K562 (cell line): ENCODE data around the gene PEPD.

Experiments
- DDX20 ChIP-seq: fragments of 450-650 bp; IDR thresholded peaks from 2 replicates; pipeline ENCODE4 v1.6.1; 2016; ENCODE audit warnings: missing genetic modification characterization, low read depth, mild to moderate bottlenecking, missing compliant biosample characterization, moderate library complexity
- E2F5 ChIP-seq: sonication (generic); formaldehyde crosslinking; IDR thresholded peaks from 2 replicates; pipeline ENCODE4 v1.8.0; 2022; ENCODE audit warnings: mild to moderate bottlenecking, missing genetic modification reagents
- GABPA ChIP-seq: fragments of 200-800 bp; sonication (Bioruptor generic); conservative IDR thresholded peaks from 2 replicates; pipeline ENCODE4 v1.6.1; 2016; ENCODE audit warnings: low read depth, missing genetic modification characterization, missing compliant biosample characterization
- NCOR1 ChIP-seq: fragments of 450-650 bp; IDR thresholded peaks from 2 replicates; pipeline ENCODE4 v1.6.1; 2016; ENCODE audit warnings: mild to moderate bottlenecking, moderate library complexity
- ZNF282 ChIP-seq: sonication (generic); formaldehyde crosslinking; IDR thresholded peaks from 2 replicates; pipeline ENCODE4 v1.8.1; 2023; ENCODE audit warnings: missing genetic modification reagents
- TF ChIP-seq, protein P1 (sequence below): fragments of 150-350 bp; conservative IDR thresholded peaks from 2 replicates; pipeline ENCODE4 v1.6.1; 2014; ENCODE audit warnings: low read length
- TF ChIP-seq, protein P2 (sequence below): fragments of 450-650 bp; IDR thresholded peaks from 2 replicates; pipeline ENCODE4 v1.6.1; 2016; ENCODE audit warnings: borderline replicate concordance

GRCh38 chr19:33390101-33390907, 131.3 kb downstream of the PEPD start:
- TF ChIP-seq NCOR1 (no peak), DDX20 (tag) (no peak), GABPA (tag) (no peak), ZNF282 (CRISPR knock-in tag) (no peak), E2F5 (no peak)
- TF ChIP-seq, protein P1, sequence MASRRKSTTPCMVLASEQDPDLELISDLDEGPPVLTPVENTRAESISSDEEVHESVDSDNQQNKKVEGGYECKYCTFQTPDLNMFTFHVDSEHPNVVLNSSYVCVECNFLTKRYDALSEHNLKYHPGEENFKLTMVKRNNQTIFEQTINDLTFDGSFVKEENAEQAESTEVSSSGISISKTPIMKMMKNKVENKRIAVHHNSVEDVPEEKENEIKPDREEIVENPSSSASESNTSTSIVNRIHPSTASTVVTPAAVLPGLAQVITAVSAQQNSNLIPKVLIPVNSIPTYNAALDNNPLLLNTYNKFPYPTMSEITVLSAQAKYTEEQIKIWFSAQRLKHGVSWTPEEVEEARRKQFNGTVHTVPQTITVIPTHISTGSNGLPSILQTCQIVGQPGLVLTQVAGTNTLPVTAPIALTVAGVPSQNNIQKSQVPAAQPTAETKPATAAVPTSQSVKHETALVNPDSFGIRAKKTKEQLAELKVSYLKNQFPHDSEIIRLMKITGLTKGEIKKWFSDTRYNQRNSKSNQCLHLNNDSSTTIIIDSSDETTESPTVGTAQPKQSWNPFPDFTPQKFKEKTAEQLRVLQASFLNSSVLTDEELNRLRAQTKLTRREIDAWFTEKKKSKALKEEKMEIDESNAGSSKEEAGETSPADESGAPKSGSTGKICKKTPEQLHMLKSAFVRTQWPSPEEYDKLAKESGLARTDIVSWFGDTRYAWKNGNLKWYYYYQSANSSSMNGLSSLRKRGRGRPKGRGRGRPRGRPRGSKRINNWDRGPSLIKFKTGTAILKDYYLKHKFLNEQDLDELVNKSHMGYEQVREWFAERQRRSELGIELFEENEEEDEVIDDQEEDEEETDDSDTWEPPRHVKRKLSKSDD, result no peak
- TF ChIP-seq, protein P2, sequence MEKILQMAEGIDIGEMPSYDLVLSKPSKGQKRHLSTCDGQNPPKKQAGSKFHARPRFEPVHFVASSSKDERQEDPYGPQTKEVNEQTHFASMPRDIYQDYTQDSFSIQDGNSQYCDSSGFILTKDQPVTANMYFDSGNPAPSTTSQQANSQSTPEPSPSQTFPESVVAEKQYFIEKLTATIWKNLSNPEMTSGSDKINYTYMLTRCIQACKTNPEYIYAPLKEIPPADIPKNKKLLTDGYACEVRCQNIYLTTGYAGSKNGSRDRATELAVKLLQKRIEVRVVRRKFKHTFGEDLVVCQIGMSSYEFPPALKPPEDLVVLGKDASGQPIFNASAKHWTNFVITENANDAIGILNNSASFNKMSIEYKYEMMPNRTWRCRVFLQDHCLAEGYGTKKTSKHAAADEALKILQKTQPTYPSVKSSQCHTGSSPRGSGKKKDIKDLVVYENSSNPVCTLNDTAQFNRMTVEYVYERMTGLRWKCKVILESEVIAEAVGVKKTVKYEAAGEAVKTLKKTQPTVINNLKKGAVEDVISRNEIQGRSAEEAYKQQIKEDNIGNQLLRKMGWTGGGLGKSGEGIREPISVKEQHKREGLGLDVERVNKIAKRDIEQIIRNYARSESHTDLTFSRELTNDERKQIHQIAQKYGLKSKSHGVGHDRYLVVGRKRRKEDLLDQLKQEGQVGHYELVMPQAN, result no peak
